K562 (cell line): Measurements from ENCODE around the gene MAP2K7. TPM values are rescaled to one million over a fixed set of nuclear protein-coding genes. Genes with fewer than 3 reads are reported as not detected.

Experiments used
- CBX3 ChIP-seq, 2 experiments: IDR thresholded peaks; 1 replicate in 1 of 2; 2 replicates in 1 of 2; pipeline ENCODE4 v1.6.1; 2012; ENCODE audit warnings: inconsistent platforms in 2 of 2, low read length in 2 of 2, borderline replicate concordance in 1 of 2, control low read depth in 1 of 2
- ELF1 ChIP-seq: fragments of 200-800 bp; sonication (Bioruptor generic); IDR thresholded peaks from 2 replicates; pipeline ENCODE4 v1.6.1; 2016; ENCODE audit warnings: missing genetic modification characterization, missing compliant biosample characterization
- ETV1 ChIP-seq: fragments of 450-650 bp; conservative IDR thresholded peaks from 2 replicates; pipeline ENCODE4 v1.6.1; 2016; ENCODE audit warnings: missing genetic modification characterization, control low read depth, low read depth, missing compliant biosample characterization
- GTF2E2 ChIP-seq: fragments of 200-800 bp; sonication (Bioruptor generic); IDR thresholded peaks from 2 replicates; pipeline ENCODE4 v1.6.1; 2016; ENCODE audit warnings: missing genetic modification characterization, missing compliant biosample characterization
- GTF2F1 ChIP-seq: IDR thresholded peaks from 2 replicates; pipeline ENCODE4 v1.6.1; 2011; ENCODE audit warnings: low read depth, low read length, improper control_type of control experiment
- MCM2 ChIP-seq: fragments of 450-650 bp; IDR thresholded peaks from 2 replicates; pipeline ENCODE4 v1.6.1; 2017; ENCODE audit warnings: low read depth, mild to moderate bottlenecking
- MYNN ChIP-seq, 2 experiments: sonication (generic); formaldehyde crosslinking in 1 of 2; IDR thresholded peaks; 2 replicates each; pipeline versions ENCODE4 v1.5.0 to v1.6.1; 2016 to 2020; ENCODE audit warnings: antibody characterized with exemption in 1 of 2, missing genetic modification reagents in 1 of 2
- NFIX ChIP-seq: fragments of 250-450 bp; sonication (Bioruptor Pico); IDR thresholded peaks from 2 replicates; pipeline ENCODE4 v1.4.0; 2020; ENCODE audit warnings: low read depth, mild to moderate bottlenecking, moderate library complexity
- NR2F6 ChIP-seq: fragments of 450-650 bp; formaldehyde crosslinking; IDR thresholded peaks from 2 replicates; pipeline ENCODE4 v1.4.0; 2020; ENCODE audit warnings: mild to moderate bottlenecking
- PHF20 ChIP-seq: fragments of 450-650 bp; IDR thresholded peaks from 2 replicates; pipeline ENCODE4 v1.6.1; 2018; ENCODE audit not compliant: partially characterized antibody
- POLR2B ChIP-seq: fragments of 450-650 bp; IDR thresholded peaks from 2 replicates; pipeline ENCODE4 v1.6.1; 2018; ENCODE audit warnings: low read depth; ENCODE audit not compliant: partially characterized antibody
- RBFOX2 ChIP-seq: fragments of 200-400 bp; formaldehyde crosslinking; IDR thresholded peaks from 2 replicates; pipeline ENCODE4 v1.6.1; 2017; ENCODE audit warnings: low read depth, mild to moderate bottlenecking, low read length, moderate library complexity
- STAT5B ChIP-seq: fragments of 250-450 bp; sonication (Bioruptor Pico); IDR thresholded peaks from 2 replicates; pipeline ENCODE4 v1.8.0; 2021; ENCODE audit warnings: mild to moderate bottlenecking, inconsistent platforms
- TBL1XR1 ChIP-seq, 2 experiments: IDR thresholded peaks; 2 replicates each; pipeline ENCODE4 v1.6.1; 2012; ENCODE audit warnings: improper control_type of control experiment in 2 of 2, low read length in 2 of 2, mild to moderate bottlenecking in 1 of 2
- TCF7 ChIP-seq: sonication (generic); IDR thresholded peaks from 2 replicates; pipeline ENCODE4 v1.6.1; 2016; ENCODE audit warnings: antibody characterized with exemption, borderline replicate concordance
- TCFL5 ChIP-seq: fragments of 250-450 bp; sonication (Bioruptor Pico); conservative IDR thresholded peaks from 2 replicates; pipeline ENCODE4 v1.6.1; 2021; ENCODE audit warnings: mild to moderate bottlenecking, moderate library complexity, matching md5 sums
- YBX1 ChIP-seq: fragments of 450-650 bp; IDR thresholded peaks from 2 replicates; pipeline ENCODE4 v1.7.1; 2016; ENCODE audit warnings: mild to moderate bottlenecking
- ZBTB17 ChIP-seq: fragments of 450-650 bp; formaldehyde crosslinking; IDR thresholded peaks from 2 replicates; pipeline ENCODE4 v1.4.0; 2020; ENCODE audit warnings: mild to moderate bottlenecking
- ZC3H11A ChIP-seq: IDR thresholded peaks from 2 replicates; pipeline ENCODE4 v1.6.1; 2012; ENCODE audit warnings: low read depth, low read length, improper control_type of control experiment
- ZHX1 ChIP-seq: fragments of 150-350 bp; conservative IDR thresholded peaks from 2 replicates; pipeline ENCODE4 v1.6.1; 2014; ENCODE audit warnings: low read length
- ZNF134 ChIP-seq: fragments of 250-450 bp; sonication (Bioruptor Pico); conservative IDR thresholded peaks from 2 replicates; pipeline ENCODE4 v1.4.0; 2020
- ZNF232 ChIP-seq: sonication (generic); formaldehyde crosslinking; IDR thresholded peaks from 2 replicates; pipeline ENCODE4 v1.8.0; 2022; ENCODE audit warnings: mild to moderate bottlenecking, missing genetic modification reagents
- polyA plus RNA-seq, 8 experiments: library from polyadenylated mRNA; depleted of rRNA in 4 of 8; stranded (reverse) in 5 of 8; unstranded in 3 of 8; fragments of >200 nt; fragmentation: Nextera tagmentation in 2 of 8; fragmentation: Illumina TruSeq in 1 of 8; extraction: Ambion mirVana in 2 of 8; extraction: Trizol in 1 of 8; gene quantifications; 2 replicates each; pipeline versions ENCODE4 v1.2.1 to v1.2.3, GENCODE V29; 2011 to 2014; ENCODE audit warnings: inconsistent platforms in 1 of 8, missing spikeins in 1 of 8
- total RNA-seq, 7 experiments: library from RNA; depleted of rRNA in 6 of 7; stranded (reverse); fragments of >200 nt in 6 of 7; fragmentation: Illumina TruSeq in 2 of 7; extraction: Trizol in 2 of 7; gene quantifications; 2 replicates each; pipeline versions ENCODE4 v1.2.1 to v1.2.3, GENCODE V29; 2011 to 2021; ENCODE audit warnings: low replicate concordance in 1 of 7
- TF ChIP-seq, protein P1 (sequence below): IDR thresholded peaks from 2 replicates; pipeline ENCODE4 v1.6.1; 2011; ENCODE audit warnings: borderline replicate concordance, low read depth, mild to moderate bottlenecking, moderate library complexity, low read length; ENCODE audit not compliant: insufficient read depth, poor library complexity, severe bottlenecking
- TF ChIP-seq, protein P2 (sequence below): fragments of 250-450 bp; sonication (Bioruptor Pico); IDR thresholded peaks from 2 replicates; pipeline ENCODE4 v1.8.0; 2021; ENCODE audit warnings: borderline replicate concordance, mild to moderate bottlenecking, moderate library complexity; ENCODE audit not compliant: poor library complexity, severe bottlenecking

MAP2K7 gene
- total and polyA plus RNA-seq, 9 of the 15 experiments (the other 6 are each of a cell fraction or from before 2014, with no cell fraction given), result 0.51 to 45.8 (median 14.1) TPM

DNA sequence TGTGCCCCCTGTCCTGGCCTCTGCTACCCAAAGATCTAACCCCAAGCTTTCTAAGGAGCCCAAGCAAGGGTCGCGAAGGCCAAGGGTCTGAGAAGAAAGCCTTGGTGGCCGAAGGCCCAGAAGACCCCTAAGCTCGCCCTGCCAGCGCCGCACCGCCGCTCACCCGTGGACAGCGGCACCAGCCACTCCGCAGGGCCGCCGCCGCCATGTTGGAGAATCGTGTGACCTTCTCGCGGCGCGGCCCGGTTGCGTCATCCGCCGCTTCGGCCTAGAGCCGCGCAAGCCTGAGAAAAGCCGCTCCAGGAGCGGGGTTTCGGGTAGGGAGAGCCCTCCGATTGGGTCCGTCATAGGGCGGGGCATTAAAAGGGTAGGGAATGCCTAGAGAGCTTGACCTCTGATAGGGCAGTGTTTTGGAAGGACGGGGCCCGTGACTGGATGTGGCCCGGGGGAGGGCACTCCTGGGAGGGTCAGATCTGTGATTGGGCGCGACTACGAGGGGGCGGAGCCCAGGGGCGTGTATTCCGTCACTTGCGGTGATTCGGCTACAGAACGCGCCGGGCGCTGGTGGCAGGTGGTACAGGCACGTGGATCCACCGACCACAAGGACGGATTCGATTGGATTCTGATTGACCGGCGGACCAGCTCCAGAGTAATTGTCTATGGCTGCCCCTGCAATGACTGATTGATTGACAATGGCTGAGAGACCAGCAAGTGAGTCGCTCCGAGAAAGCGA is 39.9 kb downstream of the MAP2K7 start, which contains the start of gene TIMM44 (continued):
- TF ChIP-seq STAT5B (CRISPR knock-in tag), result no peak
- no peak for TF ChIP-seq TCFL5 (CRISPR knock-in tag)
- no peak for TF ChIP-seq GTF2F1
- TF ChIP-seq YBX1, result no peak
- no peak for TF ChIP-seq MCM2
- peak; percentile 99 for TF ChIP-seq RBFOX2
- no peak for TF ChIP-seq ETV1 (tag)
- no peak for TF ChIP-seq ZC3H11A
- no peak for TF ChIP-seq MYNN (IDR thresholded peaks at IDR 0.05)
- TF ChIP-seq MYNN (CRISPR knock-in tag; IDR thresholded peaks at IDR 0.05), result no peak
- TF ChIP-seq, protein P1, sequence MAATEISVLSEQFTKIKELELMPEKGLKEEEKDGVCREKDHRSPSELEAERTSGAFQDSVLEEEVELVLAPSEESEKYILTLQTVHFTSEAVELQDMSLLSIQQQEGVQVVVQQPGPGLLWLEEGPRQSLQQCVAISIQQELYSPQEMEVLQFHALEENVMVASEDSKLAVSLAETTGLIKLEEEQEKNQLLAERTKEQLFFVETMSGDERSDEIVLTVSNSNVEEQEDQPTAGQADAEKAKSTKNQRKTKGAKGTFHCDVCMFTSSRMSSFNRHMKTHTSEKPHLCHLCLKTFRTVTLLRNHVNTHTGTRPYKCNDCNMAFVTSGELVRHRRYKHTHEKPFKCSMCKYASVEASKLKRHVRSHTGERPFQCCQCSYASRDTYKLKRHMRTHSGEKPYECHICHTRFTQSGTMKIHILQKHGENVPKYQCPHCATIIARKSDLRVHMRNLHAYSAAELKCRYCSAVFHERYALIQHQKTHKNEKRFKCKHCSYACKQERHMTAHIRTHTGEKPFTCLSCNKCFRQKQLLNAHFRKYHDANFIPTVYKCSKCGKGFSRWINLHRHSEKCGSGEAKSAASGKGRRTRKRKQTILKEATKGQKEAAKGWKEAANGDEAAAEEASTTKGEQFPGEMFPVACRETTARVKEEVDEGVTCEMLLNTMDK, result no peak
- 0 out of 2 replicates have a peak, but pooled peaks have one; percentile 29 for TF ChIP-seq ZBTB17
- no peak for TF ChIP-seq TCF7
- TF ChIP-seq CBX3 (IDR thresholded peaks at IDR 0.05; ENCODE audit: borderline replicate concordance in 1 of 2, low read length in 2 of 2), result peak in 1 of 2 experiments; percentile 88; a peak in 1 of 3 replicates
- TF ChIP-seq TBL1XR1 (IDR thresholded peaks at IDR 0.05; ENCODE audit: low read length in 2 of 2), result 0 out of 4 replicates have a peak, but pooled peaks of 1 of the 2 experiments have one; percentile 16
- TF ChIP-seq, protein P2, sequence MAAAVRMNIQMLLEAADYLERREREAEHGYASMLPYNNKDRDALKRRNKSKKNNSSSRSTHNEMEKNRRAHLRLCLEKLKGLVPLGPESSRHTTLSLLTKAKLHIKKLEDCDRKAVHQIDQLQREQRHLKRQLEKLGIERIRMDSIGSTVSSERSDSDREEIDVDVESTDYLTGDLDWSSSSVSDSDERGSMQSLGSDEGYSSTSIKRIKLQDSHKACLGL (CRISPR knock-in tag), result peak; percentile 90
- TF ChIP-seq ZNF134 (CRISPR knock-in tag), result no peak
- peak; percentile 91 for TF ChIP-seq PHF20
- TF ChIP-seq NR2F6 (CRISPR knock-in tag), result no peak
- peak; percentile 74 for TF ChIP-seq POLR2B
- TF ChIP-seq GTF2E2 (tag), result peak; percentile 76; the same call in 1 of the 2 replicates
- TF ChIP-seq ZNF232 (CRISPR knock-in tag), result no peak
- 0 out of 2 replicates have a peak, but pooled peaks have one; percentile 11 for TF ChIP-seq NFIX (CRISPR knock-in tag)
- TF ChIP-seq ZHX1, result no peak
- no peak for TF ChIP-seq ELF1 (tag)
